IPS DF 4.7 (cell line): Measurements from ENCODE around the gene CDKN2B-AS1.
"Not testable (repeated sequence)": the region's sequence is repeated elsewhere in the genome, so short reads cannot be mapped to it uniquely, and the experiment has no call there.

Source experiments
- DNase-seq: peaks from one replicate; pipeline ENCODE4 v3.0.0-alpha.2; 2013; ENCODE audit warnings: low spot score; ENCODE audit errors: extremely low read depth

CDKN2B-AS1 gene

DNA sequence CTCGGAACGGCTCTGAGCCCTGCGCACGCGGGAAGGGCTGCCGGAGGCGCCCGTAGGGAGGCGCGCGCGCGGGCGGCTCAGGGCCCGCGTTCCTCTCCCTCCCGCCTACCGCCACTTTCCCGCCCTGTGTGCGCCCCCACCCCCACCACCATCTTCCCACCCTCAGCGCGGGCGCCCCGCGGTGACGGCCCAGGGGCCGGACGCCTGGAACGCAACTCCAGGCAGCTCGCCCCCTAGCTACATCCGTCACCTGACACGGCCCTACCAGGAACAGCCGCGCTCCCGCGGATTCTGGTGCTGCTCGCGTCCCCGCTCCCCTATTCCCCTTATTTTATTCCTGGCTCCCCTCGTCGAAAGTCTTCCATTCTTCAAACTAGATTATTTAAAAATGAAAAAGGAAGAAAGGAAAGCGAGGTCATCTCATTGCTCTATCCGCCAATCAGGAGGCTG is at the start of gene CDKN2B-AS1:
CDKN2B-AS1 (plus strand) TSS at position 236 of the 450 bp plus-strand sequence.
- DNase-seq, result no peak

DNA sequence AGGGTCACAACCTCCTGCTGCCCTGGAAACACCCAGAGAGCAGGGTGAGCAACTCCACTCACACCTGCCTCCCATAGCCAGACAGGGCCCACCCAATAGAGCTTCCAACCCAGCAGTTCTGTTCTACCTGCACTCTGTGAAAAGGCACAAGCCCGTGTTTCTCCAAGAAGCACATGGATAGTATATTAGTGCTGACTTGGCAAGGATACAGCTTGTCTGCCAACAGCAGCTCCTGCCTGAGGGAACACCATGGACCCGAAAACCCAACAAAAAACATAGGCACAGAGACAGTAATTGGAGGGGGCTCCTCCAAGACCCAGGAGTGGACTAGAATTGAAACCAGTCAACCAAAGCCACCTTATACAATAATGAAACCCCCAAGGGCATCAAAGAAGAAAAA is 49.0 kb upstream of the CDKN2B-AS1 start:
- DNase-seq, result no peak

- DNase-seq, result no peak
These were observed 35.8 kb upstream of the CDKN2B-AS1 start for GRCh38 chr9:21958833-21959232.

DNA sequence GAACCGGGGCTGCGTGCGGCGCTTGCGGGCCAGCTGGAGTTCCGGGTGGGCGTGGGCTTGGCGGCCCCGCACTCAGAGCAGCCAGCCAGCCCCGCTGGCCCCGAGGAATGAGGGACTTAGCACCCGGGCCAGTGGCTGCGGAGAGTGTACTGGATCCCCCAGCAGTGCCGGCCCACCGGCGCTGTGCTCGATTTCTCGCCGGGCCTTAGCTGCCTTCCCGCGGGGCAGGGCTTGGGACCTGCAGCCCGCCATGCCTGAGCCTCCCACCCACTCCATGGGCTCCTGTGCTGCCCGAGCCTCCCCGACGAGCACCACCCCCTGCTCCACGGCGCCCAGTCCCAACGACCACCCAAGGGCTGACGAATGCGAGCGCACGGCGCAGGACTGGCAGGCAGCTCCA is 35.3 kb upstream of the CDKN2B-AS1 start:
- not testable (repeated sequence) for DNase-seq

DNA sequence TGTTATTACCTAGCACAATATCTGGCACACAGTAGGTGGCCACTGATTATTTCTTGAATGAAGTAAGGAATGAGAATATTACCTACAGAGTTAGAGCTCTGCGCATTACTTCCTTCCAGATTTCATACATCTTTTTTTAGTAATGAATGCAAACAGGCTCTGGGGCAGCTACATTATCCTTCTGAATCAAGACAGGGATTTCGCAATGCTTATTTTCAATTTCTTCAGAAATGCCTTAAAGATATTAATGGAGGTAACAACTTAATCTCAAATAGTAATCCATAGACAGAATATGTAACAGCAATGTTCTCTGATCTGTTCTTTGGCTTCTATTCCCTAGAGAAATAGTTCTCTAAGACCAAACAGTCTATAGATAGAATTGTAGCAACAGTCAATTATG is 33.0 kb upstream of the CDKN2B-AS1 start:
- no peak for DNase-seq

- DNase-seq, result no peak
These were observed 29.6 kb upstream of the CDKN2B-AS1 start for GRCh38 chr9:21964925-21965385.

DNA sequence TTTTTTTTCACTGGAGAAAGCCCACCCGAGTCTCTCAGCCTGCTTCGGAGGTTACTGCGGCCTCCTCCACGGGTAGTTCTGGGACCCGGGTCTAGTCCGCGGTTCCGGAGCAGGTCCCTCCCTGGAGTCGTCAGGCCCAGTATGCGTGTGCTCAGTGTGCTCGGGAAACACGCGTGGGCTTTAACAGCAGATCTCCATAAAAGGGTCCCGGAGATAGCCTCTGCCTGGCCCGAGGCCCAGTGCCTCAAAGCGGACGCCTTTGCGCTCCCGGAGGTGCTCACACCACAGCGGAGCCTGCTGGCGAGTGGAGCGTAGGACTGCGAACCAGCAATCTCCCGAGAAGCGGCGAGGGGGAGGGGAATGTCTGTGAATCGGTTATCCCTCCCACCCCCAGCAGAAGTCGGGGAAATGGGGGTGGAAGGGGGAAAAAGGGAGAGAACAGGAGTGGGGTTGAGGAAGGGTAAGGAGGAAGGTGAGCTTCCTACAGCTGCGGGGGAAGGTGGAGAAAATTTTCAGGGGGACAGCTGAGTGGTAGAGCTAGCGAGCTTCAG is 29.1 kb upstream of the CDKN2B-AS1 start:
- DNase-seq, result no peak

- no peak for DNase-seq
These were observed 28.3 kb upstream of the CDKN2B-AS1 start for GRCh38 chr9:21966140-21966851.

DNA sequence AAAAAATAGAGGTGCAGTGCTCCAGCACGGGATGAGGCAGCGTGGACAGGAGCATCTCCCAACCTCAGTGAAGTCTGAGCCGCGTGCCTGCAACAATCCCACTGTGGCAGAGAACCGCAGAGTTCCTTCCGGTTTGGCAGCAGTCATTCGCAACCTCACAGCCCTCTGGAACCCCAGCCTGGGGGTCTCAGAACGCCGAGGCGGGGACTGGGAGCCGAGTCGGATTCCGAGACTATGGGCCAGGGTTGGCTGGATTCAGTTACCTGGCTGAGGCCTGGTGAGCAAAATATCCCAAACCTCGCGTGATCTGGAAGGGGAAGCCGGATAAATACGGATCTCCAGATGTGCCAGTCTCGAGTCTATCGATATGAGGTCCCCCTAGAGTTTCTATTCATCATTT is 27.4 kb upstream of the CDKN2B-AS1 start:
- no peak for DNase-seq

DNA sequence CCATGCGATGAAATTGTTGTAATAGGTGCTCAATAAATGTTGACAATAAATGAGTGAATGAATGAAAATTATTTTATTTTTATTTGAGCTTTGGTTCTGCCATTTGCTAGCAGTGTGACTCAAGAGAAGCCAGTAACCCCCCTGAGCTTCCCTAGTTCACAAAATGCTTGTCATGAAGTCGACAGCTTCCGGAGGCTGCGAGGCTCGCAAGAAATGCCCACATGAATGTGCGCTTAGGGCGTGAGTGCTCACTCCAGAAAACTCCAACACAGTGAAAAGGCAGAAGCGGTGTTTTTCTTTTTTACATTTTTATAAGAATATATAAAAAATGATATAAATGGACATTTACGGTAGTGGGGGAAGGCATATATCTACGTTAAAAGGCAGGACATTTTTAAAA is 26.9 kb upstream of the CDKN2B-AS1 start:
- no peak for DNase-seq

GRCh38 chr9:21968331-21969010 is 26.1 kb upstream of the CDKN2B-AS1 start:
- DNase-seq, result no peak

- DNase-seq, result no peak
These were observed 25.3 kb upstream of the CDKN2B-AS1 start for GRCh38 chr9:21969011-21969940.

GRCh38 chr9:21969951-21970799 is 24.4 kb upstream of the CDKN2B-AS1 start:
- DNase-seq, result no peak

DNA sequence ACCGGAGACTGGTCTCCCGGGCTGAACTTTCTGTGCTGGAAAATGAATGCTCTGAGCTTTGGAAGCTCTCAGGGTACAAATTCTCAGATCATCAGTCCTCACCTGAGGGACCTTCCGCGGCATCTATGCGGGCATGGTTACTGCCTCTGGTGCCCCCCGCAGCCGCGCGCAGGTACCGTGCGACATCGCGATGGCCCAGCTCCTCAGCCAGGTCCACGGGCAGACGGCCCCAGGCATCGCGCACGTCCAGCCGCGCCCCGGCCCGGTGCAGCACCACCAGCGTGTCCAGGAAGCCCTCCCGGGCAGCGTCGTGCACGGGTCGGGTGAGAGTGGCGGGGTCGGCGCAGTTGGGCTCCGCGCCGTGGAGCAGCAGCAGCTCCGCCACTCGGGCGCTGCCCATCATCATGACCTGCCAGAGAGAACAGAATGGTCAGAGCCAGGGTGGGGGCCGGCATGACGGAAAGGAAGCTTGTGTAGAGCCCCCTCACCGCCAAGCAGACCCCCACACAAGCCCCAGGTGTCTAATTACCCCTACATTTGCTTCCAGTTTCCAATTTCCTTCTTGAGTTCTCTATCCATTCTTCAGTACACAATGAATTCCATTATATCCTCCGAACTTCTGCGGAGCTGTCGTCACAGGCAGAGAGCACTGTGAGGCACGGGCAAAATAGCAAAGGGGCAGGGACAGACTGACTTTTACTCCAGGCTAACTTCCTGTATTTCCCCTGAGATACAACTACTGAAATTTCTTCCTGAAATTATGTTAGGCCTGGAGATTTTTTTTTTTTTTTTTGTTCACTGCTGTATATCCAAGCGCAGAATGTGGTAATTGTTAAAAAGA is 23.6 kb upstream of the CDKN2B-AS1 start:
- no peak for DNase-seq

- DNase-seq, result no peak
These were observed 22.2 kb upstream of the CDKN2B-AS1 start for GRCh38 chr9:21972361-21972760.

- DNase-seq, result no peak
These were observed 20.3 kb upstream of the CDKN2B-AS1 start for GRCh38 chr9:21974343-21974721.

- no peak for DNase-seq
These were observed 19.7 kb upstream of the CDKN2B-AS1 start for GRCh38 chr9:21974722-21975409.

DNA sequence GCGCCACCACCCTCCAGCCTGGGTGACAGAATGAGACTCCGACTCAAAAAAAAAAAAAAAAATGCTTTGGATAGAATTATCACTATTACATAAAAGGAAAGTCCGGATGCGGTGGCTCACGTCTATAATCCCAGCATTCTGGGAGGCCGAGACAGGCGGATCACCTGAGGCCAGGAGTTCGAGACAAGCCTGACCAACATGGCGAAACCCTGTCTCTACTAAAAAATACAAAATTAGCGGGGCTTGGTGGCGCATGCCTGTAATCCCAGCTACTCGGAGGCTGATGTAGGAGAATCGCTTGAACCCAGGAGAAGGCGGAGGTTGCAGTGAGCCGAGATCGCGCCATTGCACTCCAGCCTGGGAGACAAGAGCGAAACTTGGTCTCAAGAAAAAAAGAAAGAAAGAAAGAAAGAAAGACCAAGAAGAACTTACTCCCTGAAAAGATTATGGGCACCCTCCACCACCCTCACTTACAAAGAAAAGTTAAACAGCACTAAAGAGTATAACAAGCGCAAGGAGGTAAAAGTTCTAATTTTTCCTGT is 18.2 kb upstream of the CDKN2B-AS1 start:
- DNase-seq, result no peak

- DNase-seq, result no peak
These were observed 12.2 kb upstream of the CDKN2B-AS1 start for GRCh38 chr9:21982391-21982790.
